ENCODE data around the gene GLOD4.
"Not testable (repeated sequence)": the region's sequence is repeated elsewhere in the genome, so short reads cannot be mapped to it uniquely, and the experiment has no call there.

GLOD4 gene

GRCh38 chr17:802901-803881 is 21.1 kb upstream of the GLOD4 start:
- DNase-seq (ENCODE audit: low read depth): no peak

GRCh38 chr17:802481-802880 is 20.4 kb upstream of the GLOD4 start:
- no peak for DNase-seq (ENCODE audit: low read depth)

GRCh38 chr17:801660-802059 is 19.6 kb upstream of the GLOD4 start:
- DNase-seq (ENCODE audit: low read depth): peak; percentile 62

- no peak for DNase-seq (ENCODE audit: low read depth)
Observed at GRCh38 chr17:800446-801242, 18.6 kb upstream of the GLOD4 start.

GRCh38 chr17:799261-799660 is 17.2 kb upstream of the GLOD4 start:
- DNase-seq (ENCODE audit: low read depth): no peak

- no peak for DNase-seq (ENCODE audit: low read depth)
Observed at GRCh38 chr17:798246-798645, 16.2 kb upstream of the GLOD4 start.

- no peak for DNase-seq (ENCODE audit: low read depth)
Observed at GRCh38 chr17:797236-797840, 15.3 kb upstream of the GLOD4 start.

- DNase-seq (ENCODE audit: low read depth): no peak
Observed at GRCh38 chr17:796609-797008, 14.5 kb upstream of the GLOD4 start.

- no peak for DNase-seq (ENCODE audit: low read depth)
Observed at GRCh38 chr17:795721-796120, 13.6 kb upstream of the GLOD4 start.

- DNase-seq (ENCODE audit: low read depth): no peak
Observed at GRCh38 chr17:795276-795675, 13.2 kb upstream of the GLOD4 start.

- DNase-seq (ENCODE audit: low read depth): peak; percentile 70
Observed at GRCh38 chr17:794876-795275, 12.8 kb upstream of the GLOD4 start.

GRCh38 chr17:792277-792676 is 10.2 kb upstream of the GLOD4 start:
- DNase-seq (ENCODE audit: low read depth): no peak

GRCh38 chr17:791829-792228 is 9.7 kb upstream of the GLOD4 start:
- no peak for DNase-seq (ENCODE audit: low read depth)

GRCh38 chr17:790874-791247 is 8.8 kb upstream of the GLOD4 start:
- peak; percentile 16 for DNase-seq (ENCODE audit: low read depth)

- DNase-seq (ENCODE audit: low read depth): peak; percentile 56
Observed at GRCh38 chr17:789931-790873, 8.1 kb upstream of the GLOD4 start.

GRCh38 chr17:789160-789840 is 7.2 kb upstream of the GLOD4 start:
- DNase-seq (ENCODE audit: low read depth): no peak

GRCh38 chr17:788551-788950 is 6.5 kb upstream of the GLOD4 start:
- DNase-seq (ENCODE audit: low read depth): no peak

GRCh38 chr17:787641-788221 is 5.7 kb upstream of the GLOD4 start:
- no peak for DNase-seq (ENCODE audit: low read depth)

- not testable (repeated sequence) for DNase-seq (ENCODE audit: low read depth)
Observed at GRCh38 chr17:785901-786300, 3.8 kb upstream of the GLOD4 start.

GRCh38 chr17:784143-784542 is 2.1 kb upstream of the GLOD4 start:
- DNase-seq (ENCODE audit: low read depth): no peak

GRCh38 chr17:778096-778495 is 4.0 kb downstream of the GLOD4 start:
- no peak for DNase-seq (ENCODE audit: low read depth)
